Suppressor macrophage treated with lipopolysaccharide for 4 hours (primary cell): Measurements from ENCODE around the gene SPNS1.

ENCODE experiments used
- DNase-seq: peaks from one replicate; pipeline ENCODE4 v3.0.0-alpha.2; 2020

Gene SPNS1

DNA sequence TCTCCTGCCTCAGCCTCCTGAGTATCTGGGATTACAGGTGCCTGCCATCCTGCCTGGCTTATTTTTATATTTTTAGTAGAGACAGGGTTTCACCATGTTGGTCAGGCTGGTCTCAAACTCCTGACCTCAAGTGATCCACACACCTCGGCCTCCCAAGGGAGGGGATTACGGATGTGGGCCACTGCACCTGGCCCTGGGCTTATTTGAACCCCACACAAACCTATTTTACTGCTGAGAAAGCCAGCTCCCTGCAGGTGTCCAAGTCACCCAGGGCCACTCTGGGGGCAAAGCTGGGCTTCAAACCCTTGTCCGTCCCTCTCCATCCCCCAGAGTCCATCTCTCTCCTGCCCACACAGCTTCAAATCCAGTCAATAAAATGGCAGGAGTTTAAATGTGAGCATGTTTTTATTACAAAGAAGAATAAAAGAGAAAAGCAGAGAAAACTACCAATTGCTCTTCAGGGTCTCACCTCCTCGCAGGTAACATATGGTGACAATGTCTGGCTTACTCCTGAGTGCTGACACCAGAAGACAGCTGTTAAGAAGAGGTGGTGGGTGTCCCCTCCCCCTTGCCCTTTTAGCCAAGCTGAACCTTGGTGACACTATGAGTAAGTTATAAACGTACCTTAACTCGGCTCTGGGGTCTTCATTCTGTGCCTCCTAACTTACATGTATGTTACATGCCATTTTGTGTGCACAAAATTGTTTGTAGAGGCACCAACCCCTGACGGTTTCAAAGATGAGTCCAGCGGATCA, 55.7 kb downstream of the SPNS1 start:
- DNase-seq: no peak
